Epithelial cell of proximal tubule (primary cell): ENCODE results near the gene SIRT7. TPM values are rescaled to one million over a fixed set of nuclear protein-coding genes. Genes with fewer than 3 reads are reported as not detected.

Source experiments
- DNase-seq: peaks from one replicate; pipeline ENCODE4 v3.0.0-alpha.2; 2011; ENCODE audit warnings: low read depth
- H3K4me3 ChIP-seq: 2 replicates; pipeline ENCODE4 v1.5.1; 2011; ENCODE audit warnings: low read depth, mild to moderate bottlenecking, low read length
- CTCF ChIP-seq: conservative IDR thresholded peaks from 2 replicates; pipeline ENCODE4 v1.5.1; 2012; ENCODE audit warnings: low read depth, mild to moderate bottlenecking, low read length
- total RNA-seq: library from RNA; depleted of rRNA; stranded (reverse); fragments of >200 nt; gene quantifications from 2 replicates; pipeline ENCODE4 v1.2.3, GENCODE V29; 2015

SIRT7 gene
- total RNA-seq, 1 donor from 2014 or later: 38.1 TPM

GRCh38 chr17:81942167-81942553 lies 24.2 kb upstream of the SIRT7 start:
- no peak for DNase-seq
- no peak for TF ChIP-seq CTCF
- H3K4me3 ChIP-seq: no peak overlapping the region

GRCh38 chr17:81941484-81942166 lies 23.6 kb upstream of the SIRT7 start:
- DNase-seq: no peak
- H3K4me3 ChIP-seq: no peak overlapping the region
- TF ChIP-seq CTCF: no peak

GRCh38 chr17:81940538-81941483 lies 22.8 kb upstream of the SIRT7 start:
- TF ChIP-seq CTCF: no peak

GRCh38 chr17:81939881-81940385 lies 22.0 kb upstream of the SIRT7 start:
- H3K4me3 ChIP-seq: no peak overlapping the region
- TF ChIP-seq CTCF: no peak
- DNase-seq: no peak

More at GRCh38 chr17:81940538-81941483, 22.8 kb upstream of the SIRT7 start:
- DNase-seq: no peak
- H3K4me3 ChIP-seq: no peak overlapping the region

- no peak for DNase-seq
- no peak for TF ChIP-seq CTCF
- no peak overlapping the region for H3K4me3 ChIP-seq
Measured at GRCh38 chr17:81939218-81939617, 21.2 kb upstream of the SIRT7 start.

- no peak for DNase-seq
- H3K4me3 ChIP-seq: no peak overlapping the region
Measured at GRCh38 chr17:81935709-81936084, 17.7 kb upstream of the SIRT7 start.

More at GRCh38 chr17:81935709-81936084, 17.7 kb upstream of the SIRT7 start:
- TF ChIP-seq CTCF: no peak
